Measurements from ENCODE around the gene MPL. TPM values are rescaled to one million over a fixed set of nuclear protein-coding genes. Genes with fewer than 3 reads are reported as not detected.

MPL gene
- total RNA-seq, 1 donor from 2014 or later: not detected

GRCh38 chr1:43334453-43335205, 3.0 kb upstream of the MPL start:
- no peak for DNase-seq (ENCODE audit: low read depth)
- no peak overlapping the region for H3K4me3 ChIP-seq (ENCODE audit: low read depth, low read length)
- peak; percentile 13 for TF ChIP-seq CTCF (conservative IDR thresholded peaks at IDR 0.05; ENCODE audit: low read depth, low read length)

DNA sequence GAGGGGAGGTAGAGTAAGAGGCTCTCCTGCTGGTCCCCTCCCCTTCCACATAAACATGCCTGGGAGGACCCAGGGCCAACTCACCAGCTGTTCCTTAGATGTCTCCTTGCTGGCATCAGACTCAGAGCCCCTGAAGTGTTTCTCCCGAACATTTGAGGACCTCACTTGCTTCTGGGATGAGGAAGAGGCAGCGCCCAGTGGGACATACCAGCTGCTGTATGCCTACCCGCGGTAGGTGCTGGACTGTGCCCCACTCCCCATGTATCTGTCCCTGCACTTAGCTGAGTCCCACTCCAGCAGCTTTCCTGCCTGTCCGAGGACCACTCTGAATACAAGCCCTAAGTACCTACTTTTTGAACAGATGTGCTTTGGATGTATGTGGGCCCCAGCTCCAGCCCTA, 383 bp downstream of the MPL start:
- DNase-seq (ENCODE audit: low read depth): no peak
- no peak overlapping the region for H3K4me3 ChIP-seq (ENCODE audit: low read depth, low read length)
- TF ChIP-seq CTCF (conservative IDR thresholded peaks at IDR 0.05; ENCODE audit: low read depth, low read length): no peak

GRCh38 chr1:43339584-43340232, 2.1 kb downstream of the MPL start:
- no peak for DNase-seq (ENCODE audit: low read depth)
- TF ChIP-seq CTCF (conservative IDR thresholded peaks at IDR 0.05; ENCODE audit: low read depth, low read length): no peak
- no peak overlapping the region for H3K4me3 ChIP-seq (ENCODE audit: low read depth, low read length)

GRCh38 chr1:43340559-43340958, 2.9 kb downstream of the MPL start:
- H3K4me3 ChIP-seq (ENCODE audit: low read depth, low read length): no peak overlapping the region
- no peak for TF ChIP-seq CTCF (conservative IDR thresholded peaks at IDR 0.05; ENCODE audit: low read depth, low read length)
- DNase-seq (ENCODE audit: low read depth): no peak

DNA sequence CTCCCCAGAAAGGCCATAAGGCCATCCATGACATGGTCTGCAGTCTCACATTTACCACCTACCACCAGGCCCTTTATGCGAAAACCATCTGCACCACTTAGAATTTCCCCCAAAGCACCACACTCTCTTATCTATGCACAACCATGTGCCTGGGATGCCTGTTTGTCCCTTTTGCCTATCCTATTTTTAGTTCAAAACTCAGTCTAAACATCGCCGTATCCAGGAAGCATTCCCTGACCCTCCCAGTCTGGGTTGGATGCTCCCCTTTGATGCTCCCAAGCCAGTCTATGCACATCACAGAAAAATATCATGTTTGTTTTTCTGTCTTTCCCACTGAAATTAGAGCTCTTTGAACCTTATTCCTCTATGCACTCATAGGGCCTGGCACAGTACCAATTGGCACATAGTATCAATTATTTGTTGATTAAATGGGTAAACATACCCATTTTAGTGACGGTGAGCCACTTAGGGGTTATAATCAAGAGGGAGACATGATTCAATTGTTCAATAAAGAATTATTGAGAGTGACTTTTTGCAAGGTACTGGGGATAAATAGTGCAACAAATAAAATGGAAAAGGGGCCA, 6.7 kb downstream of the MPL start:
- DNase-seq (ENCODE audit: low read depth): no peak
- no peak for TF ChIP-seq CTCF (conservative IDR thresholded peaks at IDR 0.05; ENCODE audit: low read depth, low read length)
- H3K4me3 ChIP-seq (ENCODE audit: low read depth, low read length): no peak overlapping the region

DNA sequence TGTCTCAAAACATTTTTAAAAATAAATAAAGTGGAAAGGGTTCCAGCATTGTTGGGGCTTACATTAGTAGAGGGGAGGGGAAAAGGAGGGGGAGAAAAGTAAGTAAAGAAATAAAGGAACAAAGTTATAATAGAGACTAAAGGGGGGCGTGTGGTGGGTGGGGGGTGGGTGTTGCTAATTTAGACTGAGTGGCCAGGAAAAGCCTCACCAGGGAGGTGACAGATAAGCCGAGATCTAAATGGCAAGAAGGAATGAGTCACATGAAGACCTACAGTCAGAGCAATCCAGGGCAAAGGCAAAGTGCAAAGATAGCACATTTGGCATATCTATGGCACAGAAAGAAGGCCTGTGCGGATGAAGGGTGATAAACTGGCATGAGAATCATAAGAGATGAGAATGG, 7.5 kb downstream of the MPL start:
- DNase-seq (ENCODE audit: low read depth): no peak
- H3K4me3 ChIP-seq (ENCODE audit: low read depth, low read length): no peak overlapping the region
- TF ChIP-seq CTCF (conservative IDR thresholded peaks at IDR 0.05; ENCODE audit: low read depth, low read length): no peak
